Mucosa of stomach (tissue), 1 donor: ENCODE data around the gene SPATA1.

Experiments used
- H3K27me3 ChIP-seq: one replicate; pipeline ENCODE4 v1.7.0; 2013; ENCODE audit warnings: mild to moderate bottlenecking, low read length; ENCODE audit not compliant: control insufficient read depth, insufficient read depth
- H3K36me3 ChIP-seq: one replicate; pipeline ENCODE4 v1.7.0; 2013; ENCODE audit warnings: low read length; ENCODE audit not compliant: control insufficient read depth, insufficient read depth
- H3K4me1 ChIP-seq: one replicate; pipeline ENCODE4 v1.7.0; 2013; ENCODE audit warnings: mild to moderate bottlenecking, low read length; ENCODE audit not compliant: control insufficient read depth, insufficient read depth
- H3K4me3 ChIP-seq: one replicate; pipeline ENCODE4 v1.7.0; 2013; ENCODE audit warnings: low read length
- H3K9ac ChIP-seq: one replicate; pipeline ENCODE4 v1.7.0; 2013; ENCODE audit warnings: mild to moderate bottlenecking, low read length, moderate library complexity
- H3K9me3 ChIP-seq: one replicate; pipeline ENCODE4 v1.7.0; 2013; ENCODE audit warnings: mild to moderate bottlenecking, low read length, moderate library complexity; ENCODE audit not compliant: control insufficient read depth
- donor health status: Pancreatic carcinoma.

Gene SPATA1, protein sequence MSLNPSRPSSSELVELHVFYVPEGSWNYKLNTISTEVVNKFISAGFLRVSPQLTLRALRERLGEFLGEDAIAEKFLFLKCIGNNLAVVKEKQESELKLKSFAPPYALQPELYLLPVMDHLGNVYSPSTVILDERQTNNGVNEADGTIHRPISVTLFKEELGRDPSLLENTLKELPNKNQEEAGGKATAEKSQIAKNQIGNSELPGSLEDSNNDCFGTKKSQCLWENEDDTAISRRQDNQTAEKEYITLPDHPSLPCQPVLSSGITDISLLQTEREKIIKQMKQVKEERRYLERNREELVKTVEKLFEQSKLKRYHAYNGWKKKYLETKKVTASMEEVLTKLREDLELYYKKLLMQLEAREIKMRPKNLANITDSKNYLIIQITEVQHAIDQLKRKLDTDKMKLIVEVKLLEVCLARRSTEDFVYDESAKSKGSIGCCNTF

DNA sequence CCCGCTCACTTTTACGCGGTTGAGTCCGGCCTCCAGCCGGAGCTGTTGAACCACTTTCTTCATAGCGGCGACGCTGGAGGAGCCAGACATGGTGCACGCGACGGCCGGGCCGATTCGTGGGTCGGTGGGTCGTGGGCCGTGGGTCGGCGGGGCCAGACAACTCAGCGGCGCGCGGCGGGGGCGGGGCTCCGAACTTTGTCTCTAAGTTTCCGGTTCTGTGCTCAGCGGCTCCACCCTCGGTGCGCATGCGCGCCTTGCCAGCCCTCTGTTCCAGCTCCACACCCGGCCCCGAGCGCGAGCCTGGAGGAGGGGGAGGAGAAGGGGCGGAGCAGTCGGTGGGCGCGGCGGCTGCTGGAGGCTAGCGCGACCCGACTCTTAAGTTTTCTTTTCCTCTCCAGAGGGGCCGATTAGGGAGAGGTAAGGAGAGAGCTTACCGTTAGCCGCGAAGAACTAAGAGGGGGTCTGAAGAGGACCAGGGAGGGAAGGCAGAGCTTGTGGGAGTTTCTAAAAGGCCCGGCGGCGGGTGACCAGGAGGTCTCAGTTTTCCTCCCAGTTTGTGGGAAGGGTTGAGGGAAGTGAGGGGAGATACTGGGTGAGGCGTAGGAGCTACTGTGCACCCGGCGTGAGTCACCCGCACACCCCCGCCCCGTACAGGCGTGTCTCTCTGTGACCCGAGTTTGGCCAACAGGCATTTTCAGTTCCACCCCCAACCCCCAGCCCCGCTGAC lies at the start of gene SPATA1, which contains the start of gene GNG5:
Gene SPATA1 (plus strand): TSS at position 385 of the 727 bp plus-strand sequence. CDS start 9,974 bp downstream, outside the sequence.
Gene GNG5 (minus strand): TSS at position 580 of the 727 bp plus-strand sequence. CDS start 490 bp downstream, at position 90.
- Histone ChIP-seq H3K36me3 (no peaks in the 10 kb centered on the region), H3K4me1 (no peaks in the 10 kb centered on the region), H3K4me3 (peak within 1 kb of the TSS; percentile 71), H3K27me3 (no peaks in the 10 kb centered on the region), H3K9me3 (no peaks in the 10 kb centered on the region), H3K9ac (peak within 1 kb of the TSS; percentile 86)

DNA sequence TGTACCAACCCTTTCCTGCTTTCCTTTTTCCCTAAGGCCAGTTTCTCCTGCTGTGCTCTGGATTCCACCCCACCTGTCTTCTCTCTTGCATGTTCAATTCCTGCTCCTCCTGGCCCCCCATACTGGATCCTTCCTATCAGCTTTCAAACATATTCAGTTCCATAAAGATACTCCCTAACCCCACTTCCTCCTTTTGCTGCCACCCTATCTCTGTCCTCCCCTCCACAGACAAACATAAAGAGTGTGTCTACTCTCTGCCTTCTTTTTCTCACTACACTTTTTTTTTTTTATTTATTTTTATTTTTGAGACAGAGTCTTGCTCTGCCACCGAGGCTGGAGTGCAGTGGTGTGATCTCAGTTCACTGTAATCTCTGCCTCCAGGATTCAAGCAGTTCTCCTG lies 44.1 kb upstream of the SPATA1 start:
- H3K4me3 ChIP-seq: no peak overlapping the region
- no peaks in the 10 kb centered on the region for H3K36me3 ChIP-seq
- H3K9me3 ChIP-seq: no peaks in the 10 kb centered on the region
- H3K4me1 ChIP-seq: no peaks in the 10 kb centered on the region
- H3K9ac ChIP-seq: no peak overlapping the region
- peaks cover 3% of the 10 kb centered on the region for H3K27me3 ChIP-seq

DNA sequence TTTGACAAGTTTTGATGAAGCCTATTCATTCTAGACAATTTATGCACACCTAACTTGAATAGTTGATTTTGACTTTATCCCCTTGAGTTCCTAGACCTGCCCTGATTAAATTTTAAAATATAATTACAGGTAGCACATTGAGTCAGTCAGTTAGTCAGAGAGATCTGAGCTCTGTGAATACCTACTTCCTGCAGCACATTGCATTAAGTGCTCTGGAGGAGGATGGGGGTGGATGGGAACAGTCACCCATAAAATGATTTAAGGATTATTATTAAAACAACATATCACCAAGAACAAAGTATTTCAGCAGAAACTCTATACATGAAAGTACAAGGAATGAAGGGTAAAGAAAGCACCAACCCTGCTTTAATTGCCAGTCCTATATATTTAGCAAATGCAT lies 38.9 kb upstream of the SPATA1 start:
- peaks cover 12% of the 10 kb centered on the region for H3K27me3 ChIP-seq
- no peaks in the 10 kb centered on the region for H3K9me3 ChIP-seq
- no peaks in the 10 kb centered on the region for H3K36me3 ChIP-seq

DNA sequence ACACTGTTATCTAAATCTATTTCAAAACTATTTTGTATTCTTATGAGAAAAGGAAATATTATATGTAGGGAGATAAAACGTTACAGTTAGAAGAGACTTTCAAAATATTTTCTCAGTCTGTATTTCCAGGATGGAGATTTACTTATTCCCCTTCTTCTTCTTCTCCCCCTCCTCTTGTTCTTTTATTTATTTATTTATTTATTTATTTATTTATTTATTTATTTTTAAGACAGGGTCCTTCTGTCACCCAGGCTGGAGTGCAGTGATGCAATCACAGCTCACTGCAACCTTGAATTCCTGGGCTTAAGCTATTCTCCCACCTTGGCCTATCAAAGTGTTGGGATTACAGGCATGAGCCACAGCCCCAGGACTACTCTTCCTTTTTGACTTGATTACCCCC lies 30.0 kb upstream of the SPATA1 start:
- no peaks in the 10 kb centered on the region for H3K9me3 ChIP-seq
- peaks cover under 1% of the 10 kb centered on the region for H3K36me3 ChIP-seq
- peaks cover 6% of the 10 kb centered on the region for H3K4me1 ChIP-seq
- peaks cover 20% of the 10 kb centered on the region for H3K27me3 ChIP-seq
- H3K4me3 ChIP-seq: no peak overlapping the region
- no peak overlapping the region for H3K9ac ChIP-seq

More for the DNA sequence above, 38.9 kb upstream of the SPATA1 start:
- no peak overlapping the region for H3K9ac ChIP-seq
- no peak overlapping the region for H3K4me3 ChIP-seq
- H3K4me1 ChIP-seq: no peaks in the 10 kb centered on the region

DNA sequence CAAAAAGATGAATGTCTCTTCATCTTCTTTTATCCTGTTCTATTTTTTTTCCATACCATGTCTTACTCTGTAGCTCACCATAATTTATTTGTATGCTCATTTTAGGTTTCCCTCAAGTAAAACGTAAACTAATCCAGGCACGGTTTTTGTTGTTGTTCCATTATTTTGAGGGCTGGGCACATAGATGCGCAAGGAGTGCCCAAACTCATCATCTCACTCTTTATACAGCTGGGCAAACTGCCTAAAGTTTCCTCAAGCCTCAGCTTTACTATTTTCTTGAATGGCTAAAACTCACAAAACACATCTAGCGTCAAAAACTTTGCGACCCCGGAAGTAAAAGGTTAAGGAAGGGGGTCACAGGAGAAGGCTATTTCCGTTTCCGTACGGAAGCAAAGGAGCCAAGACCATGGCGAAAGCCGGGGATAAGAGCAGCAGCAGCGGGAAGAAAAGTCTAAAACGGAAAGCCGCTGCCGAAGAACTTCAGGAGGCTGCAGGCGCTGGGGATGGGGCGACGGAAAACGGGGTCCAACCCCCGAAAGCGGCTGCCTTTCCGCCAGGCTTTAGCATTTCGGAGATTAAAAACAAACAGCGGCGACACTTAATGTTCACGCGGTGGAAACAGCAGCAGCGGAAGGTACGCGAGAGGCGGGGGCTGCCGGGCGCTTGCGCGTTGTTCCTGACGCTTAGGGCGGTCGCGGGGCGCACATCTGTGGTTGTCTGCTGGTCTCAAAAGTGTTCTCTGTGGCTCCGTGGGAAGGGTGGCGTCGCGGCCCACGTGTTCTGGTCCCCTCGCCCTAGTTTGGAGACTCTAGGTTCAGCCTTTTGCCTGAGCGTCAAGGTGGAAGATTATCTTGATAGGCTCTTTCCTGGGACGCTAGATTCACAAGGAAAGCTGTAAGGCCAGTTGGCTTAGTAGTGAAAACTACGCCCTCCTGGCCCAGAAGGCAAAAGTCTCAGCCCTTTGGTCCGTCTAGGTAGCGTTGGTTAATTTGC lies 27.0 kb upstream of the SPATA1 start, which contains the start of gene RPF1:
Gene RPF1 (plus strand): TSS at position 391 of the 993 bp plus-strand sequence. CDS start 16 bp downstream, at position 407.
- Histone ChIP-seq H3K36me3 (peaks cover 6% of the 10 kb centered on the region), H3K27me3 (peaks cover 8% of the 10 kb centered on the region), H3K9ac (peak within 1 kb of the TSS; percentile 71), H3K4me1 (peaks cover 8% of the 10 kb centered on the region), H3K4me3 (peak within 1 kb of the TSS; percentile 53), H3K9me3 (no peaks in the 10 kb centered on the region)

DNA sequence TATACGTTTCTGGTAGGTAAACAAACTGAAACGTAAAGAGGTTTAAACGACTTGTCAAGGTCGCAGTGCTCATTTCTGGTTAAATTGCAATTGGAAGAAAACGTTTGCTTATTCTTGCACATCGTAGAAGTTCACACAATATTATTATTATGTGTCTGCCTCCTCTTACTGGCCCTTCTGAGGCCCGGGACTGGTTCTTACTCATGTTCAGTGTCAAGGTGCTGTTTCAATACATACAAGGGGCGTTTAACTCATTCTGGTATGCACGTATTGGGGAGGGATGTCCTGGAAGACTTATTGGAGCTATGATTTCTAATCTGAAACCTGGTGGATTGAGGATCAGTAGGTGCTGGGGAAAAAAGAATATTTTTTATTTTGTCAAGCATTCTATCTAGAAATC lies 26.2 kb upstream of the SPATA1 start:
- H3K4me3 ChIP-seq: peak overlapping the region; percentile 53
- H3K9ac ChIP-seq: peak overlapping the region; percentile 71
- peaks cover 8% of the 10 kb centered on the region for H3K4me1 ChIP-seq
- H3K9me3 ChIP-seq: no peaks in the 10 kb centered on the region
- peaks cover 8% of the 10 kb centered on the region for H3K27me3 ChIP-seq
- peaks cover 6% of the 10 kb centered on the region for H3K36me3 ChIP-seq

DNA sequence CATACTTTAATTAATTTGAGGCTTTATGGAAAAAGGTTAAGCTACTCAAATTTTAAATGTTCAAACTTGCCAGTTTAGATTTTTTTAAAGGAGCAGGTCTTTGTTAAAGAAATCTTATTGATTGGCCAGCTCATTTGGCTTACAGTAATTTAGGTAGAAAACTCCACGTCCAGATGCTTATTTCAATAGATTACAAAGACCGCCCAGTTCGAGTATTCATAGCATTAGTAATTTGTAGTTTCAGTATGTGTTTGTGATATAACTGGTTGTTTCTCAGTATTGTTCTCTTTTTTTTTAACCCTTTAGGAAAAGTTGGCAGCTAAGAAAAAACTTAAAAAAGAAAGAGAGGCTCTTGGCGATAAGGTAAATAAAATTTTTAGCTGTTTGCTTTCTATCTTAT lies 25.5 kb upstream of the SPATA1 start:
- Histone ChIP-seq H3K36me3 (peaks cover 6% of the 10 kb centered on the region), H3K9ac (no peak overlapping the region), H3K4me3 (no peak overlapping the region), H3K27me3 (peaks cover 8% of the 10 kb centered on the region), H3K4me1 (peaks cover 8% of the 10 kb centered on the region), H3K9me3 (no peaks in the 10 kb centered on the region)

DNA sequence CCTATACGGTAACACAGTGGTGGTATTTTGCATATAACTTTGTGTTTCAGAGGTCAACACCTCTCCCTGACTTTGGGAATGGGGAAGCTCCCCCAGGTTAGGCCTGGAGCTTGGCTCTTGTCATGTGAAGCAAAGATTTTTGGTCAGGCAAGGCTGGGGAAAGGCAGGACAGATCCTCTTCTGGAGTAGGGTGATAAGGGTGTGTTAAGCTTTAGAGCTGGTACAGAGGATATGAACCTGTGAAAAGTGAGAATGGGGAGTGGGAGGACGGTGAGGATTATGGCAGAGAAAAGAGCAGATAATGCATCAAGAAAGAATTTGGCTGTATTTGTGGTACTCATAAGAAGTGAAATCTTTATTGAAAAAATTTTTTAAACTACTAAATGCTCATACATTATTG lies 24.9 kb upstream of the SPATA1 start:
- peaks cover 8% of the 10 kb centered on the region for H3K4me1 ChIP-seq
- H3K27me3 ChIP-seq: peaks cover 8% of the 10 kb centered on the region
- H3K9me3 ChIP-seq: no peaks in the 10 kb centered on the region
- peaks cover 6% of the 10 kb centered on the region for H3K36me3 ChIP-seq
- H3K4me3 ChIP-seq: no peak overlapping the region
- H3K9ac ChIP-seq: no peak overlapping the region

DNA sequence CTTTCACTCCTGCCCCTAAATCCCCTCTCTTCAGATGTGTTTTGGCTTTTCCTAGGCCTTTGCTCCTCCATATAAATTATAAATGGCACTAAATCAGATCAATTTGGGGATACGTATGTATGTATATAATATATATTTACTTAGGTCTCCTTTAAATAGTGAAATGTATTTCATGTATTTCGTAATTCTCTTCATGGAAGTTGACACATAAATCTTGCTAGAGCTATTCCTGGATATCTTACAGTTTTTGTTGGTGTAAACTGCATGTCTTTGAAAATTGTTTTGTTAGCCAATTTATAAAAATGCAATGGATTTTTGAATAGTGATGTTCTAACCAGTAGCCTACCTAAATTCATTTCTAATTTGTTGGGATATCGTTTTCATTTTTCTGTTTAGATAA lies 18.1 kb upstream of the SPATA1 start:
- Histone ChIP-seq H3K4me1 (no peaks in the 10 kb centered on the region), H3K27me3 (no peaks in the 10 kb centered on the region), H3K9me3 (no peaks in the 10 kb centered on the region), H3K4me3 (no peak overlapping the region), H3K36me3 (peaks cover 5% of the 10 kb centered on the region), H3K9ac (no peak overlapping the region)

DNA sequence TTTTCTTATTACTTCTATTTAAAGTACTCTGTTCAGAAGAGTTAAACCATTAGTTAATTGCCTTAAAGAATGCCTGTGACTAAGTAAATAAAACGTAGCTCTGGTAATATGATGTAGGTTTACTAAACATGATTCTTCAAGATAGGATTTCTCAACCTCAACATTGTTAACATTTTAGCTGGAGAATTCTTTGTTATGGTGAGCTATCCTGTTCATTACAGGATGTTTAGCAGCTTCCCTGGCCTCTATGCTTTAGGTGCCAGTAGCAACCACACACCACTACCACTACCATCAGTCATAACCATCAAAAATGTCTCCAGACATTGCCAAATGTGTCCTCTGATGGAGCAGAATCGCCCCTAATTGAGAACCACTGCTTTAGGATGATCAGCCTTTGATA lies 16.4 kb upstream of the SPATA1 start:
- H3K27me3 ChIP-seq: no peaks in the 10 kb centered on the region
- H3K9me3 ChIP-seq: no peaks in the 10 kb centered on the region
- H3K9ac ChIP-seq: no peak overlapping the region
- peaks cover 5% of the 10 kb centered on the region for H3K36me3 ChIP-seq
- no peaks in the 10 kb centered on the region for H3K4me1 ChIP-seq
- H3K4me3 ChIP-seq: no peak overlapping the region

DNA sequence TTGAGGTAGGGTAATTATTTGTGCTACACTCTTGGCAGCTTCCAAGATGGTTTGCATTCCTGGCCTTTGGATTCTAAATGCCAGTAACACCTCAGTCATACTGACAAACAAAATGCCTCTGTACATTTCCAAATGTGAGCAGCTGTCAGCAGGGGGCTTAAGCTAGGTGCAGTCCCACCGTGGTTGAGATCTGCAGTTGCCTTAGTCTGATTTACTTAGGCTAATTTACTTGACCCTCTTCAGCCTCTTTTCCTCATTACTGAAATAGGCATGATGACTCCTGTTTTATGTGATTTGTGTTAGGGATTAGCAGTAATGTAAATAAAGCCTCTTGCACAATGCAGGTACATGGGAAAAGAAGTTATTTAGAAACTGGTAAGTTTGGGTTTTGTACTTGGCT lies 13.5 kb upstream of the SPATA1 start:
- H3K9ac ChIP-seq: no peak overlapping the region
- no peak overlapping the region for H3K4me3 ChIP-seq
- no peaks in the 10 kb centered on the region for H3K27me3 ChIP-seq
- H3K36me3 ChIP-seq: peaks cover 8% of the 10 kb centered on the region
- H3K9me3 ChIP-seq: no peaks in the 10 kb centered on the region
- peaks cover 3% of the 10 kb centered on the region for H3K4me1 ChIP-seq
